AG10803 (cell line): Measurements from ENCODE around the gene IRF1.

Source experiments
- DNase-seq: peaks from one replicate; pipeline ENCODE4 v3.0.0; 2010; ENCODE audit warnings: low read depth
- H3K4me3 ChIP-seq: 2 replicates; pipeline ENCODE4 v1.5.1; 2011; ENCODE audit warnings: mild to moderate bottlenecking, low read length, control low read depth
- CTCF ChIP-seq: conservative IDR thresholded peaks from 2 replicates; pipeline ENCODE4 v1.5.1; 2011; ENCODE audit warnings: mild to moderate bottlenecking, low read length, control low read depth, inconsistent platforms

The IRF1 gene

DNA sequence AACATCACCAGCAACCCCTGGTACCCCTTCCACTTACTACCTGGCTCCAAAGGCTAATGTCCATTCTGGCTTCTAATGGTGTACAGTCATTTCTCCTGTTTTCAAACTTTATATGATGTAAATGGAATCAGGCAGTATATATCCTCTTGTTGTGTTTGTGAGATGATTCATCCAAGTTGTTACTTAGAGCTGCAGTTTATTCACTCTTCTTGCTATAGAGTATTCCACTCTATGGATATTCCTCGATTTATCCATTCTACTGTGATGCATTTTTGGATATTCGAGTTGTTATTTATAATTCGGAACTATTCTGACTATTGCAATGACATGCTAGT lies 32.4 kb downstream of the IRF1 start:
- TF ChIP-seq CTCF = no peak
- no peak for DNase-seq
- no peak overlapping the region for H3K4me3 ChIP-seq

DNA sequence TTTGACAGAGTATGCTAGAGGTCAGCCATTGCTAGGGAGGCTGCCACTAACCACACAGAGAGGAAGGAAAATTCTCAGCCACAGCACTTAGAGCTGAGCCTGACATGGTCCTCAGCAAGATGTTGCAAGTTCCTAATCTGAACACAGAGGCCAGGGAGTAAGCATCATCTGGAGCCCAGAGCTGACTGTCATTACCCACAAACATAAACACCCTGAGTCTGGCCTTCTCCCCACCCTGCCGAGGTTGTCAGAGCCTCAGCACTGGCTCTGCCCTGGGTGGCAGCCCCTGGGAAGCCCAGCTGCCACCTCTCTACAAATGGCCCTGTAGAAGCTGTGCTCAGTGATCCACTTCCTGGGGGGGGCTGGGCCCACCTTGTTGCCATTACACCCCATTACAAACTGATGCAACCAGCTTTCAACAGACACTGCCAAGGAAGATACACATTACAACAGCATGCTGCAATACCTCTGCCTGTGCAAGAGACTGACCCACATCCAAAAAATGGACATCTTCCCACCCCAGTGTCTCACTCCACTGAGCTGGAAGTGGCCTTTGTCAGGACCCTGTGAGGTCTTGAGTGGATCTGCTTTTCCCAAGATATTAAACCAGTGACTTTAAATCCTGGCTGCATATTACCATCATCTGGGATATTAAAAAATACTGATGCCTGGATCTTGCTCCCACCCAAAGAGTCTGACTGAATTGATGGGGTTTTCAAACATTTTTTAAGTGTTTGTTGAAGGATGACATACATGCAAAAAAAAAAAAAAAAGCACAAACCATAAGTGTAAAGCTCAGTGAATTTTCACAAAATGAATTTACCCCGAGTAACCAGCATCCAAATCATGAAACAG lies 33.0 kb downstream of the IRF1 start:
- peak; percentile 97 for DNase-seq
- no peak for TF ChIP-seq CTCF
- no peak overlapping the region for H3K4me3 ChIP-seq

GRCh38 chr5:132456987-132457361 lies 33.6 kb downstream of the IRF1 start:
- DNase-seq = no peak
- no peak for TF ChIP-seq CTCF
- H3K4me3 ChIP-seq = no peak overlapping the region

DNA sequence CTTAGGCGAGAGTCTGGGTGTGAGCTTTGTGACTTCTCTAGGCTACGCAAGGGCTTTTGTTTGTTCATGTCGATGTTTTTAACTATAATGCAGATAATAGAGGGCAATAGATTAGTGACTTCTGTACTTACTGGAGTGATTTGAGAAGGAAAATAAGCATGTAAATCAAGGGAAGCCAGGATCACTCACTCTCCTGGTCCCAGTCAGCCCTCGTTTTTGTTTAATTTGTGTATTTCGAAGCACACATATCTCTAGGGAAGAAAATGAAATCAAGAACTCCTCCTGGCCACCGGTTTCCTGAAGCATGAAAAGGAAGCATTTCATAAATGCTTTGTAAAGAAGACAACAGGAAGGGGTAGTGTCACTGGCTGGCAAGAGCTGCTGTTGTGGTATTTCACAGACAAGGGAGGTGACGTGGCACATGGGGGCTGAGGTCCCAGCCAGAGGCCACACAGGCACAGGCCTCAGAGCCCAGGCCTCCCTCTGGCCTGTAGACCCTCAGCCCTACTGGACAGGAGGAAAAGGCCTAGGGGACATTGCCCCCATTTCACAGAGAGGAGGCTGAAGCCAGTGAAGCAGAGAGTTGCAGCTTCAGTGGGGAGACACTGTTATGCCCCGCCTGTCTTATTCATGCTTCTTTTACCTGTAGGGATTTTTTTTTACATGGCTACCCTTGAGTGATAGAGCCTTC lies 34.1 kb downstream of the IRF1 start:
- no peak for TF ChIP-seq CTCF
- no peak overlapping the region for H3K4me3 ChIP-seq
- DNase-seq = peak; percentile 85

DNA sequence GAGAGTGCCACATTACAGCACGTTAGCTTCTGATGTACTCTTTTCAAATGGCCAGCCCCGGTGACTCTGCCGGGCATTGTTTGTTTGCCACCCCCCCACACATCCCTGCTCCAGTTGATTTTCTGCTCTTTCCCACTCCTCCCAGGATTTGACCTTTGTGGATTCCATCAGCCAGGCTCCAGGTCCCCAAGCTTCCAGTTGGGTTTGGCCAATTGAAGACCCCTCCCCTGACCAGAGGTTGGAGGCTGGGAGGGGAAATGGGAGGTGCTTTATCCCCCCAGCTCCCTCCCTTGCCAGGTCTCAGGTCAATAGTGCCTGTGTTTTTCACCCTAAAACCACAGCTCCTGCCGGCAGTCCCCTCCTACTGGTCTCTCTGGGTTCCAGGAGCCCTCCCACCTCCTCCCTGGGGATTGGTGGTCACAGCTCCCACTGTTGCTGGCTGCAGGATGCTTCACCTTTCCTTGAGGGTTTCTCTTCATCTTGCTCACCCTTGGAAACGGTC lies 34.9 kb downstream of the IRF1 start:
- H3K4me3 ChIP-seq = no peak overlapping the region
- no peak for TF ChIP-seq CTCF
- DNase-seq = no peak

GRCh38 chr5:132454361-132454760 lies 36.2 kb downstream of the IRF1 start:
- no peak for TF ChIP-seq CTCF

GRCh38 chr5:132451387-132451786 lies 39.2 kb downstream of the IRF1 start:
- no peak overlapping the region for H3K4me3 ChIP-seq
- no peak for TF ChIP-seq CTCF
- DNase-seq = no peak

More at GRCh38 chr5:132454361-132454760, 36.2 kb downstream of the IRF1 start:
- H3K4me3 ChIP-seq = no peak overlapping the region
- no peak for DNase-seq
